ENCODE data around the gene LOC128125822.

LOC128125822 gene

DNA sequence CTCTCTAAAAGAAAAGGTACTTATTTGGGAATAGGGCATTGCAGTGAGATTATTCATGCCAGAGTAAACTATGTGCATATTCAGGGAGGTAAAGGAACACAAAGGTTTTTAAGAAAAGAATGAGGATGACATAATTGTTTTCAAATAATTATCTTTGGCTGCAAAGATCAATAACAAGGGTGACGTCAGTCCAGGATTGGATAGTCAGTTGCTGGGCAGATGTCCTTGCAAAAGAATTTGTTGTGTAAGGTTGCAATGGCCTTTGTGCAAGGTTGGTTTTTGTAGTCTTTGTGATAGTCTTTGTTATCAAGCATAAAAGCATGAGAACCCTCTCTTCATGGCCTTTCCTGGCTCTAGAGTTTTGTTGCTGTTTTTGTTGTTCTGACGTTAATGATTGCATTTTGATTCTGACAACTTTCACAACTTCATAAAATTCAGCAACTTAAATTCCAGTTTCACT, 17.7 kb downstream of the LOC128125822 start:
- H3K27me3 ChIP-seq: no peaks in the 10 kb centered on the region
- H3K27ac ChIP-seq: no peak overlapping the region
- no peaks in the 10 kb centered on the region for H3K9me3 ChIP-seq
- 80 to 88% methylated on average over 2 of the region's 2 CpGs for WGBS, 2 donors
- H3K4me1 ChIP-seq: no peaks in the 10 kb centered on the region
- no peak for DNase-seq
- no peaks in the 10 kb centered on the region for H3K36me3 ChIP-seq
- H3K4me3 ChIP-seq (replicated peaks in 1 of 3): no peak overlapping the region
- no peak for TF ChIP-seq POLR2A (IDR thresholded peaks at IDR 0.05)
- TF ChIP-seq, protein P1, sequence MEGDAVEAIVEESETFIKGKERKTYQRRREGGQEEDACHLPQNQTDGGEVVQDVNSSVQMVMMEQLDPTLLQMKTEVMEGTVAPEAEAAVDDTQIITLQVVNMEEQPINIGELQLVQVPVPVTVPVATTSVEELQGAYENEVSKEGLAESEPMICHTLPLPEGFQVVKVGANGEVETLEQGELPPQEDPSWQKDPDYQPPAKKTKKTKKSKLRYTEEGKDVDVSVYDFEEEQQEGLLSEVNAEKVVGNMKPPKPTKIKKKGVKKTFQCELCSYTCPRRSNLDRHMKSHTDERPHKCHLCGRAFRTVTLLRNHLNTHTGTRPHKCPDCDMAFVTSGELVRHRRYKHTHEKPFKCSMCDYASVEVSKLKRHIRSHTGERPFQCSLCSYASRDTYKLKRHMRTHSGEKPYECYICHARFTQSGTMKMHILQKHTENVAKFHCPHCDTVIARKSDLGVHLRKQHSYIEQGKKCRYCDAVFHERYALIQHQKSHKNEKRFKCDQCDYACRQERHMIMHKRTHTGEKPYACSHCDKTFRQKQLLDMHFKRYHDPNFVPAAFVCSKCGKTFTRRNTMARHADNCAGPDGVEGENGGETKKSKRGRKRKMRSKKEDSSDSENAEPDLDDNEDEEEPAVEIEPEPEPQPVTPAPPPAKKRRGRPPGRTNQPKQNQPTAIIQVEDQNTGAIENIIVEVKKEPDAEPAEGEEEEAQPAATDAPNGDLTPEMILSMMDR (IDR thresholded peaks at IDR 0.05): no peak
- intact Hi-C loops (cut with DNase I): loop anchor here (10.0 kb wide), 1 partner anchor 235 kb away; no protein-coding TSS in a partner anchor

DNA sequence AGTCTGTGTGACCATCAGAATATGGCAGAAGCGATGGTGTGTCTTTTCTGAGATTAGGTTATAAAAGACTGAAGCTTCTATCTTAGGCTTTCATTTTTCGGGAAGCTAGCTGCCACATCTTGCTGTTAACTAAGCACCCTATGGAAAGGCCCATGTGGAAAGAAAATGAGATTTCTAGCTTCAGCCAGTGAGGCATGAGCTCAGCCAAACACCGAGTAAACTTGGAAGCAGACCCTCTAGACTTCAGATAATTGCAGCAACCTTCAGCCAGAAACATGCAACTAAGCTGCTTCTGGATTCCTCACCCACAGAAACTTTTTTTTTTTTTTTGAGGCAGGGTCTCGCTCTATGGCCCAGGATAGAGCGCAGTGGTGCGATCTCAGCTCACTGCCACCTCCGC, 20.6 kb downstream of the LOC128125822 start:
- 91 to 93% methylated on average over 7 of the region's 7 CpGs for whole genome bisulfite sequencing, 2 donors
- H3K9me3 ChIP-seq: no peaks in the 10 kb centered on the region
- no peaks in the 10 kb centered on the region for H3K27me3 ChIP-seq
- no peak for DNase-seq
- no peak overlapping the region for H3K27ac ChIP-seq
- H3K36me3 ChIP-seq: no peaks in the 10 kb centered on the region
- TF ChIP-seq, protein P1 (IDR thresholded peaks at IDR 0.05): no peak
- no peak for TF ChIP-seq POLR2A (IDR thresholded peaks at IDR 0.05)
- H3K4me3 ChIP-seq (replicated peaks in 1 of 3): no peak overlapping the region
- intact Hi-C loops (cut with DNase I): no loop called here
- H3K4me1 ChIP-seq: peaks cover 0 to 5% of the 10 kb centered on the region in 2 donors

DNA sequence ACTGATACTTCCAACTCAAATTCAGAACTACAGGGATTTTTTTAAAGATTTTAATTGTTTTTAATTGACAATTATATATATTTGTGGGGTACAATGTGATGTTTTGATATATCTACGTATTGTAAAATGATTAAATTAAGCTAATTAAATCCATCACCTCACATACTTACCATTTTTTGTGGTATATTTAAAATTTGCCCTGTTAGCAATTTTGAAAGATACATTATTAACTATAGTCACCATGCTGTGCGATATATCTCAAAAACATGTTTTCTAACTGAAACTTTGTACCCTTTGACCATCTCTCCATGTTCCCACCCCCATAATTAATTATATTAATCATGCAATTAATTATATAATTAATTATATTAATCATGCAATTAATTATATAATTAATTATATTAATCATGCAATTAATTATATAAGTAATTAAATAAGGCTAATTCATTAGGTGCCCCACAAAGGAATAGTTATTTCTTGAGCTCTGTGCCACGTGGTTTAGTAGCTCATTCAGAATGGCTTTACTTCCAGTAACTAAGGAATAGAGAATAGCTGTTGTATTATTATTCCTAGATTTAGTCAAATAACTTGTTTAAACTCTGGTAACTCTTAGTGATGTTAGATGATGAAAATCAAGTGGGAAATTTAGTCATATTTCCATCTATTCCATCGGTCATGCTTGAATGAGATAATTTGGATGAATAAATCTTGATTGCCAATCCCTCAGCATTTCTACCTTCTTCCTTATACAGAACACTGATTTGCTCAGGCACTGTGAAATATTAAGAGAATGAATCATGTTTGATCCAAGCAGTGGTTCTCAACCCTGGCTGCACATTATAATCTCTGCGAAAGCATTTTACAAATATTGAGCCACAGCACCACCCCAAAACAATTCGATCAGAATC, 25.1 kb downstream of the LOC128125822 start:
- DNase-seq: no peak
- Histone ChIP-seq H3K9me3 (no peaks in the 10 kb centered on the region), H3K4me3 (replicated peaks in 1 of 3) (peak overlapping the region in 2 of 3 donors; percentile 19 to 31), H3K27ac (no peak overlapping the region), H3K4me1 (peaks cover 0 to 6% of the 10 kb centered on the region in 2 donors), H3K27me3 (no peaks in the 10 kb centered on the region), H3K36me3 (no peaks in the 10 kb centered on the region)
- 54 to 62% methylated on average over 6 of the region's 6 CpGs for WGBS, 2 donors
- intact Hi-C loops (cut with DNase I): loop anchor here (2.0 kb wide), 1 partner anchor 167 kb away; no protein-coding TSS in a partner anchor
- TF ChIP-seq POLR2A (IDR thresholded peaks at IDR 0.05): no peak
- TF ChIP-seq, protein P1 (IDR thresholded peaks at IDR 0.05): no peak

DNA sequence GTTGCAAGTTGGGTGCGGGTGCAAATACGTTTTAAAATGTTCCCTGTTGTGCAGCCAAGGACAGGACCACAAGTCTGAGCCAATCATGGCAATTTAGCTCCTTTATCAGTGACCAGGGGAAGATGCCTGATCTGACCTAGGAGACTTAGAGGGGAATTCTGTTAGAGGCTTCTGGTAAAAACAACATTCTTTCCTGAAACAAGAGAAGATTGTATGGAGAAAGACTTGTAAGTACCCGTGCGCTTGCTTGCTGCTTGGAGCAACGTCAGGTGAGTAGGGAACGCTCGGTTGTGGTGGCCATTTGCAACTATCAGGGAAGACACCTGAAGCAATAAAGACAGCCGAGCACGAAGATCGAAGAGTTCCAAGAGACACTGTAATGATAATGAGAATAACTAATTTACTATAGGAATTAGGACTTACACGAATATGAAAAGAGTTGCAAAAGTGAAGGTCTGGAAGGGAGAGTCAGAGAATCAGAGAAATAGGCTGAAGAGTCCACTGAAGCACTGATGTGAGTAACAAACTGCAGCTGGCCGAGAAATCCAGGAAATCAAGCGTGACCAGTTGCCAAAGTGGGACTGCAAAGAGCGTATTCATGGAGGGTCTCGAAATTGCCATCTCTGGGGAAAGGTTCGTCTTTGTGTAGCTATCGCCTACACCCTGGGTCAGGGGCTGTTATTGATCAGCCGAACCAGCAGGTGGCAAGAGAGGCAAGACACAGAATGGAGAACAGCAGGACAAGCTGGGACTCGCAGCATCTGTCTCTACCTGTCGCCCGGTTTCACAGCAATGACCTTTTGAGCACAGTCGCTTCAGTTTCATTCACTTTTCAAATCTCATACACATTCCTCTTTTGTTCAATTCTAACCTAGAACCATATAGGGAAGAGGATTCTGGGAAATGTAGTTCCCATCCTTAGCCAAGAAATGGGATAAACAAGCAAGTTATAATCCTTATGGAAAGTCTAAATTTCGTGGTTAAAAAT, 26.1 kb downstream of the LOC128125822 start:
- H3K9me3 ChIP-seq: no peaks in the 10 kb centered on the region
- peak overlapping the region in 2 of 3 donors; percentile 19 to 31 for H3K4me3 ChIP-seq (replicated peaks in 1 of 3)
- no peak for TF ChIP-seq POLR2A (IDR thresholded peaks at IDR 0.05)
- TF ChIP-seq, protein P1 (IDR thresholded peaks at IDR 0.05): peak; percentile 33 to 92 (median 84)
- H3K27me3 ChIP-seq: no peaks in the 10 kb centered on the region
- DNase-seq: peak; percentile 68 to 74
- H3K27ac ChIP-seq: no peak overlapping the region
- 5 to 7% methylated on average over 23 of the region's 23 CpGs for WGBS, 2 donors
- H3K36me3 ChIP-seq: no peaks in the 10 kb centered on the region
- intact Hi-C loops (cut with DNase I): loop anchor here (2.0 kb wide), 1 partner anchor 166 kb away; no protein-coding TSS in a partner anchor
- H3K4me1 ChIP-seq: peaks cover 0 to 6% of the 10 kb centered on the region in 2 donors

All from thyroid gland (tissue), 4 donors.